ENCODE results near the gene SEZ6L2.
"Not testable (repeated sequence)": the region's sequence is repeated elsewhere in the genome, so short reads cannot be mapped to it uniquely, and the experiment has no call there.

SEZ6L2 gene

GRCh38 chr16:29916979-29917378 is 17.6 kb upstream of the SEZ6L2 start:
- H3K27ac ChIP-seq, result no peak overlapping the region
- TF ChIP-seq, protein P1, sequence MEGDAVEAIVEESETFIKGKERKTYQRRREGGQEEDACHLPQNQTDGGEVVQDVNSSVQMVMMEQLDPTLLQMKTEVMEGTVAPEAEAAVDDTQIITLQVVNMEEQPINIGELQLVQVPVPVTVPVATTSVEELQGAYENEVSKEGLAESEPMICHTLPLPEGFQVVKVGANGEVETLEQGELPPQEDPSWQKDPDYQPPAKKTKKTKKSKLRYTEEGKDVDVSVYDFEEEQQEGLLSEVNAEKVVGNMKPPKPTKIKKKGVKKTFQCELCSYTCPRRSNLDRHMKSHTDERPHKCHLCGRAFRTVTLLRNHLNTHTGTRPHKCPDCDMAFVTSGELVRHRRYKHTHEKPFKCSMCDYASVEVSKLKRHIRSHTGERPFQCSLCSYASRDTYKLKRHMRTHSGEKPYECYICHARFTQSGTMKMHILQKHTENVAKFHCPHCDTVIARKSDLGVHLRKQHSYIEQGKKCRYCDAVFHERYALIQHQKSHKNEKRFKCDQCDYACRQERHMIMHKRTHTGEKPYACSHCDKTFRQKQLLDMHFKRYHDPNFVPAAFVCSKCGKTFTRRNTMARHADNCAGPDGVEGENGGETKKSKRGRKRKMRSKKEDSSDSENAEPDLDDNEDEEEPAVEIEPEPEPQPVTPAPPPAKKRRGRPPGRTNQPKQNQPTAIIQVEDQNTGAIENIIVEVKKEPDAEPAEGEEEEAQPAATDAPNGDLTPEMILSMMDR (conservative IDR thresholded peaks at IDR 0.05), result no peak

DNA sequence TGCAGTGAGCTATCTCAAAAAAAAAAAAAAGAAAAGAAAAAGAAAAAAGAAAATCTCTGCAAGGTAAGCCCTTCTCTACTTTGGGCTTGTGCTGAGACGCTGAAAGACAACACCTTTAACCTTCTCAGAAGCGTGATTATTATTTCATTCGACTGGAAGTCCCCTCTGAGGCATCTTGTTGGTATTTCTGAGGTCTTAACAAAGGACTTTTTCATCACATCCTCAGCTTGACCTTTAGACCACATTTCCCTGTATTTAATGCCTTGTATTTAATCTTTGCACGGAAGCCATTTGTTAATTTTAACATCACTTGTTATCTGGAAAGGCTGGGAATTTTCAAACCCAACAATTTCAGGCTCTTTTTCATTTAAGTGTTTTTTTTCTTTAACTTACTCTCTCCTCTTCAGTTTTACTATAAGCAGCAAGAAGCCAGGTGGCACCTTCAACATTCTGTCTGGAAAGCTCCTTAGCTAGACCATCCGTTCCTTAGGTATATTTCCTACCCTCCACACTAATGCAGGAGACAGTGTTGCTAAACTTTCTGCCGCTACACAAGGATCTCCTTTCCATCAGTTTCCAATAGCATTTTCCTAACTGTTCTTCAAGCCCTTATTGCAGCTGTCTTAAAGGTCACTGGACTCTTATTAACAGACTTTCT is 16.4 kb upstream of the SEZ6L2 start:
- TF ChIP-seq, protein P1 (conservative IDR thresholded peaks at IDR 0.05), result no peak
- no peak overlapping the region for H3K27ac ChIP-seq

DNA sequence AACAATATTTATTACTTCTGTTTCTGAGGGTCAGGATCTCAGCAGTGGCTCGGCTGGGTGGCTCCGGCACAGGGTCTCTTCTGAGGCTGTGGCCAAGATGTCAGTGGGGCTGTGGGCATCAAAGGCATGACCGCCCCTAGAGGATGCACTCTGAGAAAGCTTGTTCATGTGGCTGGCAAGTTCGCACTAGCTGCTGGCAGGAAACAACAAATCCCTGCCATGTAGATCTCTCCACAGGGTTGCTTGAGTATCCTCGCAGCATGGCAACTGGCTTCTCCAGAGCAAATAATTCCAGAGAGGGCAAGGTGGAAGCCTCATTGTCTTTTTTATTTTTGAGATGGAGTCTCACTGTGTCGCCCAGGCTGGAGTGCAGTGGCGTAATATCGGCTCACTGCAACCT is 14.2 kb upstream of the SEZ6L2 start:
- TF ChIP-seq, protein P1 (conservative IDR thresholded peaks at IDR 0.05), result no peak
- no peak overlapping the region for H3K27ac ChIP-seq

DNA sequence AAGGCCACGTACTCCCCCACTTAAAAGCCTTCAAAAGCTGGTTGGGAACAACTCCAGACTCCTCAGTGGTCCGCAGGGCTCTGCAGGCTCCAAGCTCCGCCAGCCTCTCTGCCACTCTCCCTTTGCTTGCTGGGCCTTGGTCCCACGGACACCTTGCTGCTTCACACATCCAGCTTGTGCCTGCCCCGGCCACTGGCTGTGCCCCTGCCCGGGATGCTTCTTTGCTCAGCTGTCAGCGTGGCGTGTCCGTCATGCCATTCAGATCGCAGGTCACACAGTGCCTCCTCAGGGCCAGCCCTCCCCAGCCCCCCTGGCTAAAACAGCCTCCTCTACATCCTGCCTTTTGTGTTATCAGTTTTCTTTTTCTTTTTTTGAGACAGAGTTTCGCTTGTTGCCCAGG is 12.7 kb upstream of the SEZ6L2 start:
- H3K27ac ChIP-seq, result no peak overlapping the region
- TF ChIP-seq, protein P1 (conservative IDR thresholded peaks at IDR 0.05), result no peak

GRCh38 chr16:29911676-29912010 is 12.3 kb upstream of the SEZ6L2 start:
- H3K27ac ChIP-seq, result no peak overlapping the region
- TF ChIP-seq, protein P1 (conservative IDR thresholded peaks at IDR 0.05), result no peak

GRCh38 chr16:29910819-29911675 is 11.7 kb upstream of the SEZ6L2 start:
- TF ChIP-seq, protein P1 (conservative IDR thresholded peaks at IDR 0.05), result no peak
- H3K27ac ChIP-seq, result no peak overlapping the region

GRCh38 chr16:29909851-29910250 is 10.5 kb upstream of the SEZ6L2 start:
- H3K27ac ChIP-seq, result not testable (repeated sequence)

DNA sequence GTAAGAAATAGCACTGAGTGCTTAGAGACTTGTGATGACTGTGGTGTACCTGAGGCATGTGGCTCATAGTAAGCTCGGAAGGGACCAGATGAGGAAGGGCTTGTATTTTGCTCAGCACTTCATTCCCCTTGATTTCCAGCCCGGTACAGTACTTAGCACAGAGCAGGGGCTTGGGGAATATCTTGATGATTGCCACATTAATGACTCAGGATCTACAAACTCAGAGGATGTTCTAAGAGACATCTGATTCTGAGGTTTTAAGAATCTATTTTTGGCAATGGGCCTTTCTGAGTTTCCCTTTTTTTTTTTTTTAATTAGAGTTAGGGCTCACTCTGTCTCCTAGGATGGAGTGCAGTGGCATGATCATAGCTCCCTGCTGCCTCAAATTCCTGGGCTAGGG is 10.0 kb upstream of the SEZ6L2 start:
- H3K27ac ChIP-seq, result no peak overlapping the region
- TF ChIP-seq, protein P1 (conservative IDR thresholded peaks at IDR 0.05), result no peak

All from VCaP (cell line).